A172 (cell line): ENCODE measurements around the gene ITPR1. TPM values are rescaled to one million over a fixed set of nuclear protein-coding genes. Genes with fewer than 3 reads are reported as not detected.

Source experiments
- DNase-seq: peaks from one replicate; pipeline ENCODE4 v3.0.0-alpha.2; 2015; ENCODE audit warnings: low spot score
- total RNA-seq: library from RNA; depleted of rRNA; stranded (reverse); fragments of >200 nt; shearing (Covaris generic); gene quantifications from 2 replicates; pipeline ENCODE4 v1.2.3, GENCODE V29; 2014

ITPR1 gene
- total RNA-seq, 1 experiment from 2014 or later = 7.6 TPM

DNA sequence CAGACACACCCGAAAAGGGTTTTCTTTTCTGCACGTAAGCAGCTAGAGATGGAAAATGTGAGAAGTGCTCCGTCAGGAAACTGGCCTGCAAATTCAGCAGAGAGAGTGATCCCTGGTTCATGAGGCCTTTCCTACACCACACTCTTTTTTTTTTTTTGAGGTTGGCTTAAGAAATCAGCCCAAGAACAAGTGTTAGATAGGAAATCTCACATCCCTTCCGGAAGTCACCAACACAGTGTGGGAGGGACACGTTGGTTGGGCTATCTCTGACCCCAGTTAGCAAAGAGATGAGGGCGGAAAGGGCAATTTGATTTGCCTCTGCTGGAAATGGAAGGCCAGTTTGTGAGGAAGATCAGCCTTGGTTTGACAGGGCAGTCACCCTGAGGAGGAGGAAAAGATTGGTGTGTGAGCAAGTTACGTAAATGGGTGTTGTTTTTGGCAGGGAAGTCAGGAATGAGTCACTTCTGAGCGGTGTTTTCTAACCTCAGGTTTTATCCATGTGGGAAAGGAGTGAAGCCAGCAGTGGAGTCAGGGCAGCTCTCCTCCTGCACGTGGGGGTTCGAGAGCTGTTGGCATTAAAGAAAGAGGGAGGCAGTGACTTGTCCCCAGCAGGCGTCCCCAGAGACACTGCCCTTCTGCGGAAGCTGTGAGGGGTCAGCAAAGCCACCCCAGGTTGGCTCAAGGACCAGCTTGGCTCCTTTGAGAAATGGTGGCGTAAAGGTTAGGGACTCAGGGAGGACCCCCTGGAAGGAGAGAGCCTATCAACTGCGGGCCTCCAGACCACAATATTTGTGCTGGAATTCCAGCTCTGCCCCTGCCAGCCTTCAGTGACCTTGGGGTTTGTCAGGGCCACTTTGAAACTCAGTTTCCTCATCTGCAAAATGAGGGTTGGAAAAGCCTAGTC lies 248.5 kb downstream of the ITPR1 start:
- peak; percentile 99 for DNase-seq

DNA sequence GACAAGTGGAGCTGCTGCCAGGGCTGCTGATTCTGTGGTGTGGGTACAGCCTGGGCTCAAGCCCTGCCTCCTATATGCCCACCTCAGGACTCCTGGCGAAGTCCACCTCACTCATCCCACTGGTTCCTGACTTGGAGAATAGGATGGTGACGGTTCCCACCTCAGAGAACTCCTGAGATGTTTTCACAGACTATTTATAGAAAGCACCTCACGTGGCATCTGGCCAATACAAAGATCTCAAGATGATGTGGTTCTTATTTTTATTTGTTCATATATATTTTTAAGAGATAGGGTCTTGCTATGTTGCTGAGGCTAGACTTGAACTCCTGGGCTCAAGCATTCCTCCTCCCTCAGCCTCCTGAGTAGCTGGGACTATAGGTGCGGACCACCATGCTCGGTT lies 249.2 kb downstream of the ITPR1 start:
- DNase-seq = no peak

DNA sequence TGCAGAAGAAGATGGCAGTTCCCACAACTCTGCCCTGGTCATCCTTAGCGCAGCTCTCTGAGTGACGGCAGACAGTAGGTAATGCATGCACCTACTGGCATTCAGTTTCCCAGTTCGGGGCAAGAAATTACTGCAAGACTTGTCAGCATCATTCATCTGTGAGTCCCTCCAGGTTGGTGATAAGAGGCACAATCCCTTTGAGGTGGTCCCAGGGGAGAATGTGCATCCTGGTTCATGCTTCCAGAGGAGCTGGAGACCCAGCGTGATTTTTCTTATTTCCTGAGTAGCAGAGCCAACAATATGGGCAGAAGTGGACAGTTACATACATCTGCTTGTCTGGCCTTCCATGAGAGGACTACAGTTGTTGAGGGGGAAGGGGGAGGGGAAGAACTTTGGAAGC lies 250.2 kb downstream of the ITPR1 start:
- DNase-seq = no peak

DNA sequence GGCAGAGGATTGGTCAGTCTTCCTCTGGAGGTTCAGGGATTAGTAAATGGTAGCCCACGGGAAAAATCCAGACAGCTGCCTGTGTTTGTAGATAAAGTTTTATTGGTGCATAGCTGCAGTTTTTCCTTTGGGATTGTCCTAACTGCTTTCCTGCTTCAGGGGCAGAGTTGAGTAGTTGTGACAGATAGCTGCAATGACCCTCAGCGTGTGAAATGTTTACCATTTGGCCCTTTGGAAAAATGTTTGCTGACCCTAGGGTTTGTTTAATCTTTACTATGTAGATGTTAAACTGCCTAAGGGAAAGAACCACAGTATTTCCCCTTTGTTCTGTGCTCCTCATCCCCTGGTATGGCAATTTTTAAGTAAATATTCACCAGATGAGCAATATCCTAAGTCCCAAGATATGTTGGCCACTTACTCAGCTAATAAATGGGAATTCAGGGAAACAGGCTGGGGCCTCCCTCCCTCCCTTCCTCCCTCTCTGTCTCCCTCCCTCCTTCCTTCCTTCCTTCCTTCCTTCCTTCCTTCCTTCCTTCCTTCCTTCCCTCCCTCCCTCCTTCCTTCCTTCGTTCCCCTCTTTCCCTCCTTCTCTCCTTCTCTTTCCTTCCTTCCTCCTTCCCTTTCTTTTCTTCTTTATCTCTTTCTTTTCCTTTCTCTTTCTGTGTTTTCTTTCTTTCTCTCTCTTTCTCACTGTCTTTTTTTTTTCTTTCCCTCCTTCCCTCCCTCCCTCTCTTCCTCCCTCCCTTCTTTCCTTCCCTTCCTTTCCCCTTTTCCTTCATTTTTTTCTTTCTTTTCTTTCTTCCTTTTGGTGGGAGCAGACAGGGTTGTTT lies 251.5 kb downstream of the ITPR1 start:
- peak; percentile 66 for DNase-seq

DNA sequence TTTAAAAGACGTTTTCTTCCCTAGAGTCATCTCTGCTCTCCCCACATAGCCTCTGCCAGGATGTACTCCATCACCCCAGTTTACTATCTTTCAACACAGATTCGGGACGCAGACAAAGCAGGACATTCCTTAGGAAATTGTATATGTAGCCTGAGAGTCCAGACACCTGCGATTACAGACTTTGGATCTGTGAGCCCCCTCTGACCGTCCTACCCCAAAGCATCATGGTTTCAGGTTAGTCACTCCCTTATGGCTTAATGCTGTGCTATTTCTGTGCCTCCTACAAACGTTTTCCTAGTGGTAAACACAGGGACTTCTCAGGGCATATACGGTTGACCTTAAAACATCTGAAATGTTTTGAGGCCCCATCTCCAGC lies 252.1 kb downstream of the ITPR1 start:
- no peak for DNase-seq

DNA sequence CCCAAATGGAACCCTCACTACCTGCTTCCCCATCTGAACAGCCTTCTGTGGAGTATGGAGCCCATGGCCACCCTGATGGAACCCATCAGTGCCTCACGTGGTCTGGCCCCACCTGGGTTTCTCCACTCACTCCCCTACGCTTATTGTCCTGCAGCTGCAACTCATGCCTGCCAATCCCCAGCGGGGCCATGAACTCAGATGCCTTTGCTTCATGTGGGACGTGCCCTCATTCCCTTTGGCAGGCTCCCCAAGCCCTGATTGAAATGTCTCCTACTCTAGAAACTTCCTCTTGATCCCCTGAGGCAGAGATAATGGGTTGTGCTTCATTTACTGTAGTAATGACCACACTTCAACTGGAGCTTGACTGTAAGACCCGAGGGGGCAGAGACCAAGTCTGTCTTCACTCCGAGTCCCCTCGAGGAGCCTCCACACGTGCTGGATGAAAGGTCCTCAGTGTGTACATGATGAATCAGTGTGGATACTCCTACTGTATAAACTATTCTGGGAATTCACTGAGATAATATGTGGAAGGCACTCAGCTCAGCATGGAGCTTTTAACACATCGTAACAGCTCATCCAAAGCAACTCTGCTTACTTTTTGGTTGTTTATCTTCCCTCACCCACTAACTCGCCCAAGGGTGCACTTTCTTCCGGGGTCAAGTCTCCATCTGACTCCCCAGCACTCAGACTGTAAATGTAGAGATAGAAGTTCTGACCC lies 253.3 kb downstream of the ITPR1 start:
- no peak for DNase-seq

DNA sequence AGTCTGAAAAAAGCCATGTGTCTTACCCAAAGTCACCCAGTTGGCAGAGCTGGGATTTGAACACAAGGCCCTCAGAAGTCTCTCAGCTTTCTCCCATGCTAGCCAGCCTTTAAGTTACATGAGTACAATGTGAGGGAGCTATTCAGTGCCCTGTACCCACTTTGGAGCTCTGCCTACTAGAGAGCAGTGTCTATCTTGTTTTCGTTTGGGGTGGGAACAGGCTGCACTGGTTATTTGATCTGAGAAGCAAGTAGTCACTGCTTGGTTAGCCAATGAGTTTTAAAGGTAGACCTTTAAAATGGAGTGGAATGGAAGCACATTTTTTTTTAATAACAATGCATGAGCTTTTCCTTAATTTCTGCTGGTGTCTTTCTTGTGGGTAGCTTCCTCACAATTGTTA lies 255.0 kb downstream of the ITPR1 start:
- DNase-seq = no peak

DNA sequence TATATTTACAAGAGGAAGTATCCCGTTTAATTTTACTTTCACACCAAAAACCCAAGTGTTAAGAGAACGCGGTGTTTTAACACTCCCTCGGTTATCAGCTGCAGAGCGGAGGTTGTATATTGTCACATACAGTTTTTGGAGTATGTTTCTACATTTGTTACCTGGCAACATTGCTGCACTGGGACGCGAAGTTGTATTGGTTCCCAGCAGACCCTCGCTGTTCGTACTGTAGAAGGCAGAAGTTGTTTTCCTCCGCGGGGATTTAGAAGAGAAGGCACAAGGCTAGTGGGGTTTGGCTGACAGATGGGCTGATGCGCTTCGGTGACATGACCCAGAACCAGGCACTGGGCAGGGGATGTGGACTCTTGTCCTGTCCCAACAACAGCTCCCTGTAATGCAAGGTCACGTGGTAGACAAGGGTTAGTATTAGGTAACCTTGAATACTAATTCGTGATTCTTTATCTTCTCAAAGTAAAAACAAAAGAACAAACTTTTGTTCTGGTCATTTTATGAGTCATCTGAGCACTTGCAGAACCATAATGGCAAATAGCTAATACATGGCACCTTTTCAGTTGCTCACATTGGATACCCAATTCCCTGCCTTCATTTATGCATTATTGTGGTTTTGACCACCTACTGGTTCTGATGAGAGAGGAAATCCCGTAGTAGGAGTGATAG lies 255.7 kb downstream of the ITPR1 start:
- DNase-seq = no peak

DNA sequence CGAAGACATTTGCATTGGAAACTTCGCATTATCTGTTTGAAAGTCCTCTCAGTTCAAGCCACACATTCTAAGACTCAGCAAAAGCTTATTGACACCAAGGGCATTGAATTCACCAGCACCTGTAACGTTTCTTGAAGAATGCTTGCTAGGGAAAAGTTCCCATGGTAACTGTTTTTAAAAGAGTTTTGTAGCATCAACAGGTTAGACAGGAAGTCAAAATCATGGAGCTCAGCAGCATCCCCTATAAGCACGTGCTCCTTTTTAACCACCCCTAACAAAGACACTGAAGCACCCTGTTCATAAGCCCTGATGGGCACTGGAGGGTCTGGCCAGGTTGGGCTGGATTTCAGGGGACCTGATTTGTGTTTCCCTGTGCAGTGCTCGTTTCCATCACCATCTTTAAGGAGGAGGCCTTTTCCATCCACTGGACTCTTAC lies 256.4 kb downstream of the ITPR1 start:
- DNase-seq = no peak

DNA sequence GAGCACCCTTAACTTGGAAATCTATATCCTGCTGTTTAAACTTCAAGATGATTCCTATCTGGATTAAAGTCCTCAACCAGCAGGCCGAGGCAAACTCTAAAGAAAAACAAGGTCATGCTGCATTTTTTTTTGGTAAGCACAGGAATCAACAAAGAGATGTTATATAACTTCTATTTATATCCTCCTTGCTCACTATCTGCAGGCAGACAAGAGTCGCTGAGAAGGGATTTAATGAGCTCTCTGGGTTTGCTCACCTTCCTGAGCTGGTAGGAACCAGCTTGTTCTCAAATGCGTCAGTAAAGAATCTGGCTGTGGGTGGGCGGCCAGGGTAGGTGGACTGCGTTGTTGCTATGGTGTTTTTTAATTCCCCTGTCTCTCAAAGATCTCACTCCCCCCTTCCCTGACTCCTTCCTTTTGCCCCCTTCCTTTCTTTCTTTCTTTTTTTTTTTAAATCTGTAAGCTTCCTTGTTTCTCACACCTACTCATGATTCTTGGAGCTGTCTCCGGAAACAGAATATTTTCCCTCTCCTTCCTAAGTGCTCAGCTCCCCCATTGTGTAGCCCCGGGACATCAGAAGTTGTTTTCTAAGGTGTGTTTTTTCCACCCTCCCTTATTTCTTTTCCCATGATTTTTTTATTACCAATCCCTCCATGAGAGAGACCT lies 257.3 kb downstream of the ITPR1 start:
- peak; percentile 83 for DNase-seq

DNA sequence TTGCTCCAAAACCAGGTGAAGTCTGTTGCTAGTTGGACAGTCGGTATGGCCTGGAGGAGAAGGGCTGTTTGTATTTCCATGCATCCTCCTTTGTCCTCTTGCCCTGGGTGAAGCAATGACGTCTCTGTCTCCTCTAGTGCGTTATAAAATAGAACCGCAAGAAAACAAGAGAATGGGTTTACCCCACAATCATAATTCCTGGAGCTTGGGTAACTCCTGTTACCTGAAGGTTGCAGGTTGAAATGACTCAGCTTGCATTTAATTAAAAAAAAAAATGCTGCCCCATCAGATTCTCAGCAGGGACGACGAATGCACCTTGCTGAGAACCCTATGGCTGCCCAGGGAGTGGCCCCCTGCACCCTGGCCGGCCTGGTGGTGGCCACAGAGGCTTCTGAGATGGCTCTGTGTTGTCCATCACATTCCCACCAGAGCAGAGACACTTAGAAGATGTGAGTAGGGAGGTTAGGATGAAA lies 257.9 kb downstream of the ITPR1 start:
- no peak for DNase-seq

DNA sequence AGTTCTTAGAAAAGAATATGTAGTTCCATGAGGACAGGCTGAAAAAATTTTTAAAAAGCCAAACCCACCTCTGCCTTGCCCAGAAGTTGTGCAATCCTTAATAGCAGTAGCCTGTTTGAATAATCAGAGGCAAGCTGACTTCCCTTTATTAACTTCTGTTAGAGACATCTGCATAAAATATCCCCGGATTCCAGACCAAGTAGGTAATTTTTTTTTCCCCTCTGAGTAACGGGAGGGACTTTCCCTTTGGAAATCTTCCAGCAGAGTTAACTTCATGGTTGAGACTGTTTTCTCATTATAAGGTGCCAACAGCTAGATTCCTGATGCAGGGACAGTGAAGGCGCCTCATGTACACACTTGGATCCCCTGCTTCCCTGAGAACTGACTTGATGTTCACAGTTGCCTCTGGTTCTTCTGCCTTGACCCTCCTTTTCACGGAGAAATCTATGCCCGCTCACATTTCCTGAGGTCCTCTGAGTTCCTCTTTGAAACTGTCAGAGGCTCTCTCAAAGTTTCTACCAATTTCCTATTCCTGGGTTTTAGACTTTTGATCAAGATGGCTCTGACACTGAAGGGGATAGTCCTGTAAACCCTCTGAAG lies 258.5 kb downstream of the ITPR1 start:
- peak; percentile 92 for DNase-seq

DNA sequence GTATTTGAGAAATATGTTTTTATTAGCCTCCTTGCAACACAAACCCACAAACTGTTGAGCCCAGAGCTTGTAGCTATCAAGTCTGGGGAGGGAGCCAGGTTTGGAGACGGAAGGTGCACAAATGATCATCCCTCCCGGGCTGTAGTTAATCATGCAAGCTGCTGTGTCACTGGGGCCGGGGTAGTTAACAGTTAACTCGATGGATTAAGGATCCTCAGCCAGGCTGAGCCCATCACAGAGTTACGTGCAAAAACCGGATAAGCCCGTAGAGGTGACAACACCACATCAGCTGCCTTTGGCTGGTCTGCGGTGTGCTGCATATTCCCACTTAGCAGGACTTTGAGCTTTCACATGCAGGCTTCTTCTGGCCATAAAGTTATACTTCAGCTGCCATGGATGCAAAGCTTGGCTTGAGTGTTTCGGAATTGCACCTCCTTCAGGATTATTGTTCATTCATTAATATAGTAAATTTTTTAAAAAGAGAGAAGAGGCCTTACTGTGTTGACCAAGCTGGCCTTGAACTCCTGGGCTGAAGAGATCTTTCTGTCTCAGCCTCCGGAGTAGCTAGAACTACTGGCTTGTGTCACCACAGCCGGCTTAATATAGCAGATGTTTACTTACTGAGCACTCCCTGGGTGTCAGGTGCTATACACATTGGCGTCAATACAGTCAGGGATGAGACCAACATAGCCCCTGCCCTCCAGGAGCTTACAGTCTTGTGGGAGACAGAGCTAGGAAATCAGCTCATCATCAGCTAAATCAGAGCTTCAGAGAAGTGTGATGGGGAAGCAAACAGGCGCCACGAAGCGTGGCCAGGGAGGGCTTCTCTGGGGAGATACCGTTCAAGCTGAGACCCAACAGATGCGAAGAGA lies 259.3 kb downstream of the ITPR1 start:
- DNase-seq = no peak

DNA sequence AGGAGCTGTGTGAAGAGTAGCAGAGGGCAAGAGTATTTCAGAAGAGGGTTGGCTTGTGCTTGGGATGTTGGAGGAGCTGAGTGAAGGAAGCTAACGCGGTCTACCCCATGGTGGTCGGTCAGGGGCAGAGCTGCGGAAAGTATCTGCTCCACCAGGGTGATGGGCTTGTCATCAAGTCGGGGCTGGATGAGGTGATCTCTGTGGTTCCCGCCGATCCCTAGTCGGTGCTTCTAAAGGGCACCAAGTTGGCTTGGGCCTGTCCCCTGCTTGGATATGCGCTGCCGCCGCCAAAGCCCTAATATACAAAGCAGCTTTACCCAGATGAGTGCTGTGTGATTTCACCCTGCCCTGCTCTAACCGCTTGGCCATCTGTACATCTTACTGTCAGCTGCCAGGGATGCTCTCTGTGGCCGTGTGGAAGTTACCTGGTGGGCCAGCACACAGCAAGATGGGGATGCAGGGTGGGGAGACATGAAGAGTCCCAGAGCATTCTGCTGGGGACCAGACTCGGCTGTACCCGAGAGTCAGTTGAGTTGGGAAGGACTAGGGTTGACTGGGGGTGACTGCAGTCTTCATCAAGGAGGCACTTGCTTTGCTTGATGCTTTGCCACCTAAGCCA lies 260.0 kb downstream of the ITPR1 start:
- DNase-seq = no peak

DNA sequence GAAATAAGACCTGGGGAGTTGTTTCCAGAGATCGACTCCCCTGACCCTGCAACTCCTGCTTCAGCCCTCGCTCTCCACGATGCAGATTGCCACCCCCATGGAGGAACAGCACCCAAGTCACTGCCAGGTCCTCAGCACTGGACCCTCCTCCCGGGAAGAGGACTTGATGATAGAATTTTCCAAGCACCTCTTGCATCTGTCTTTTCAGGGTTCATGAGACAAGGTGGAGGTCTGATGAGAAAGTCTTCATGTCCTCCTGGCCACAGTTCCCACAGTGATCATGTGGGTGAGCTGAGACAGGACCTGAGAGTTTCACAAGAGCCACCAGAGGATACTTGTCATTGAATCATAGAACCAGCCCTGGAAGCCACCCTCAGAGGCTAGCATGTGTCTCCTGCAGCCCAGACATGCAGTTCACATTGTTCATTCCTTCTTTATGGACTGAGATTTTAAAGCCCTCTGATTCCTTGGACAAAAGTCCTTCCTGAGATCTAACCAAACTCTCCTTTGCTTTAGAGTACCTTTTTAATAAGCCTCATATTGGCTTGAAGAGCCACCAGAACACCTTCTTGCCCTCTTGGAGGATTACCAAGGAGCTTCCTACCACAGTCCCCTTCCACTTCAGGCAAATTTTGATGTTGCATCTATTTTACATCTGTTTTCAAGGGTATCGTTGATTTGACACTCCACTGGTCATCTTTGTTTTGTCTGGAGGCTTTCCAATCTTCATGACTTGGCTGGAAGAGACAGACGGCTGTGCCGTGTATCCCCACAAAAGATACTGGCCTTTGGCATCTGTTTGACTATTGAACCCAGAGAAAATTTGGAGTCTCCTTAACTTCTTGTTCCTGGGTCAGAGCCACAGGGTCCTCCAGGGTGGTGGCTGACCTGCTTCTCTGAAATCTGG lies 261.3 kb downstream of the ITPR1 start:
- no peak for DNase-seq

DNA sequence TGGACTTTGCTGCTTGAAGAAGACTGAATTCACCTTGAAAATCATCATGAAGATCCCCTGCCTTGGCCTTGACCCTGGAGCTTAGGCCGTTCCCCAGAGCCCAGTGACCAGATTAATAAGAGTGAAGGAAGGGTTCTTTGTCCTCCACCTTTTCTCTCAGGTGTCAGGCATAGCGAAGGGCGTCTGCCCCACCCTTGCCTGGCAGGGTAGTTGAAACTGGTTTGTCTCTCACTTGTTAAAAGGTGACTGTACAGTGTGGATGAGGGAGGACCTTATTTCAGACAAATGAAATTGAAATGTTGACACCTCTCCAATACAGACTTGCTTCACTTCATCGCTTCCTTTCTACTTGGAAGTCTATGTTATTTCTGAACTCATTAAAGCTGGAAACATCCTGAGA lies 262.4 kb downstream of the ITPR1 start:
- DNase-seq = no peak

DNA sequence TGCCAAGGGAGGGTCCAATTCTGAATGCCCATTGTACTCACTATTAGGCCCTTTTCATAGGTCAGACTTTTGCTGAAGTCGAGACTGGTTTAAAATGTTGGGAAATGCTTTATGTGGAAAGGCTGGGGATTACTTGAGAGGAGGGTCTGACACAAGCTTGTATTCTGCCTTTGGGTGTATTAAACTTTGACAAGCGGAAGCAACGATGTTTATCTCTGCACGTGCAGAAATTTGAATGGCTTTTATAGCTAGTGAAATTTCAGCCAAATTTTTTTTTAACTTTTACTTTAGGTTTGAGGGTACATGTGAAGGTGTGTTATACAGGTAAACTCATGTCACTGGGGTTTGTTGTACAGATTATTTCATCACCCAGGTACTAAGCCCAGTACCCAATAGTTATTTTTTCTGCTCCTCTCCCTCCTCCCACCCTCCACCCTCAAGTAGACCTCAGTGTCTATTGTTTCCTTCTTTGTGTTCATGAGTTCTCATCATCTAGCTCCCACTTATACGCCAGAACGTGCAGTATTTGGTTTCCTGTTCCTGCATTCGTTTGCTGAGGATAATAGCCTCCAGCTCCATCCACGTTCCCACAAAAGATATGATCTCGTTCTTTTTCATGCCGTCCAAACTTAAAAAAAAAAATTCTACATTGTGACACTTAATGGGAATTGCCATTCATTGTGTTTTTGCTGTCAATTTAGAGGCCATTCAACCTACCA lies 263.1 kb downstream of the ITPR1 start:
- no peak for DNase-seq
